Activated naive CD8-positive, alpha-beta T cell treated with anti-CD3 and anti-CD28 coated beads, Interleukin-2, amount 10 ng/mL, durations not matched to agents 7 days and 5 days (primary cell): ENCODE results near the gene CYP2A7. TPM values are rescaled to one million over a fixed set of nuclear protein-coding genes. Genes with fewer than 3 reads are reported as not detected.
"Not testable (repeated sequence)": the region's sequence is repeated elsewhere in the genome, so short reads cannot be mapped to it uniquely, and the experiment has no call there.

Experiments
- ATAC-seq: fragments of 150-1000 bp; cut with Tn5 transposase; one replicate; pipeline ENCODE4 v1.10.0; 2021; ENCODE audit warnings: low read depth, moderate library complexity
- POLR2A ChIA-PET: fragments of 350-600 bp; sonication (Branson Sonifier 250); formaldehyde crosslinking; loops from one replicate; lab custom pipeline; 2021; ENCODE audit warnings: antibody characterized with exemption; lab: Charles Lee
- DNase-seq: peaks from one replicate; pipeline ENCODE4 v3.0.0; 2021
- H3K27ac Mint-ChIP-seq: one replicate; pipeline ENCODE4 v1.8.0; 2022; ENCODE audit warnings: mild to moderate bottlenecking, mixed read lengths
- H3K27me3 Mint-ChIP-seq: one replicate; pipeline ENCODE4 v1.8.0; 2022; ENCODE audit warnings: mild to moderate bottlenecking, moderate library complexity, mixed read lengths
- H3K36me3 Mint-ChIP-seq: one replicate; pipeline ENCODE4 v1.8.0; 2021; ENCODE audit warnings: mild to moderate bottlenecking, mixed read lengths
- H3K4me1 Mint-ChIP-seq: one replicate; pipeline ENCODE4 v1.8.0; 2021; ENCODE audit warnings: mixed read lengths
- H3K4me3 Mint-ChIP-seq: one replicate; pipeline ENCODE4 v1.8.0; 2022; ENCODE audit warnings: mild to moderate bottlenecking, moderate library complexity, mixed read lengths
- H3K9me3 Mint-ChIP-seq: one replicate; pipeline ENCODE4 v1.8.0; 2021; ENCODE audit warnings: mixed read lengths
- total RNA-seq, 2 experiments: library from RNA; stranded (reverse); gene quantifications; one replicate each; pipeline ENCODE4 v1.2.3, GENCODE V29; 2021

The CYP2A7 gene
- total RNA-seq, 2 experiments from 2014 or later, result not detected

DNA sequence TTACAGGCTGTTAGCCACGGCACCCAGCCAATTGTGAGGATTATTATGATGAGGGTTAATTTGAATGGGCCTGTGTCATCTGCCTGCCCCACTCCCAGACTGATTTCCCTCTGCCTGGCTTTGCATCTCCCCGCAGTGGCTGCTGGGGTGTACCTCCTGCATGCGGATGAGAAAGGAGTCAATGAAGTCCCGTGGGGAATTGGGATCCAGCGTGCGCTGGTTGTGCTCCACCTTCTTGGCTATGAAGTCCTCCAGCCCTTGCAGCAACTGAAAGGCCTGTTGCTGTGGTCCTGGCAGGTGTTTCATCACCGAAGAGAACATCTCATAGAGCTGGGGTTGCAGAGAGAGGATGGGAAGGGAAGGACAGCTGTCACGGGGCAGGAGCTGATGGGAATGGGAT is 35.3 kb downstream of the CYP2A7 start:
- H3K36me3 Mint-ChIP-seq, H3K9me3 Mint-ChIP-seq, H3K27ac Mint-ChIP-seq, H3K4me3 Mint-ChIP-seq, DNase-seq, ATAC-seq, POLR2A ChIA-PET: not testable (repeated sequence)
- peaks cover 31% of the 10 kb centered on the region for H3K4me1 Mint-ChIP-seq
- H3K27me3 Mint-ChIP-seq, result peaks cover 42% of the 10 kb centered on the region

DNA sequence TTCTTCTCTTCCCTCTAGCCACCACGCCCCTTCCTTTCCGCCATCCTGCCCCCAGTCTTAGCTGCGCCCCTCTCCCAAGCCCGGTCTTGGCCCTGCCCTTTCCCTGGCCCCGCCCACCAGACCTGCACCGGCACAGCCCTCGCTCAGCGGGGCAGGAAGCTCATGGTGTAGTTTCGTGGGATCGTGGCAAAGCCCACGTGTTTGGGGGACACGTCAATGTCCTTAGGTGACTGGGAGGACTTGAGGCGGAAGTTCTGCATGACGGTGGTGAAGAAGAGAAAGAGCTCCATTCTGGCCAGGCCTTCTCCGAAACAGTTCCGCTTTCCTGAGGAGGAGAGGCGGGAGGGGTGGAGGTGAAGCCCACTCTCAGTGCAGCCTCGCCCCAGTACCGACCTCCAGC is 38.4 kb downstream of the CYP2A7 start:
- DNase-seq (peak; percentile 78), ATAC-seq (peak; percentile 99)
- peaks cover 42% of the 10 kb centered on the region for H3K27me3 Mint-ChIP-seq
- not testable (repeated sequence) for H3K36me3 Mint-ChIP-seq, H3K9me3 Mint-ChIP-seq
- peak overlapping the region; percentile 87 for H3K27ac Mint-ChIP-seq
- POLR2A ChIA-PET, result interaction anchor here (0.6 to 1.3 kb wide), 3 partner anchors 12 to 32 kb away, joined by 3 to 6 read pairs (median 3); no protein-coding TSS in a partner anchor
- H3K4me1 Mint-ChIP-seq, result peaks cover 26% of the 10 kb centered on the region
- peak overlapping the region; percentile 62 for H3K4me3 Mint-ChIP-seq

DNA sequence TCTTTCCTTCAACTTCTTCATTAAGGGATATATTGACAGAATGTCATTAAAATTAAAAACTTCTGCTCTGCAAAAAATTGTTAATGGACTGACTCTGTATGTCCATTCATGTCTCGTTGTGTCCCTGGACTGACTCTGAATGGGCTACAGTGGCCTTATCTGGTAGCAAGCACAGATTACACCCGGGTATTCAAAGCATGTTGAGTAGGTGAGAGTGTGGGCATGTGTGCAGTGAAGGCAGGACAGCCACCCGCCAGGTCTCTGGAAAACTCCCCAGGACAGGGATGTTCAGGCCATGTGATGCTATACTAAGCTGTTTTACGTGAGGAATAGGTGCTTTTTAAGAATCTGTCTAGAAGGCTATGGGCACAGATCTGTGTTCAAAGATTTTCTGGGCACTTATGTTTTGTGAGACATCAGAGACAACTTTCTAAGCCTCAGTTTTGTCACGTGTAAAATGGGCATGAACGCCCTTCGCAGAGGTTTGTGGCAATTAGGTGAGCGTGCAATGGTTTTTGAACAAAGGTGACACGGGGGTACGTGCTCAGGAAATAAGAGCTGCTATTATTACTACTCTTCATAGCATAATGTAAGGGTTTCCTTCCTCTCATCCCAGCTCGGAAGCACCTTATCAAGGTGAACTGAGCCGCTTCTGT is 38.9 kb downstream of the CYP2A7 start:
- Mint-ChIP-seq H3K27ac (peak overlapping the region; percentile 87), H3K4me1 (peaks cover 25% of the 10 kb centered on the region), H3K27me3 (peaks cover 40% of the 10 kb centered on the region), H3K4me3 (peak overlapping the region; percentile 62)
- not testable (repeated sequence) for H3K36me3 Mint-ChIP-seq, H3K9me3 Mint-ChIP-seq, DNase-seq
- peak; percentile 31 for ATAC-seq
- POLR2A ChIA-PET, result interaction anchor here (0.9 to 1.3 kb wide), 2 partner anchors 11 to 32 kb away, joined by 3 to 6 read pairs; no protein-coding TSS in a partner anchor

DNA sequence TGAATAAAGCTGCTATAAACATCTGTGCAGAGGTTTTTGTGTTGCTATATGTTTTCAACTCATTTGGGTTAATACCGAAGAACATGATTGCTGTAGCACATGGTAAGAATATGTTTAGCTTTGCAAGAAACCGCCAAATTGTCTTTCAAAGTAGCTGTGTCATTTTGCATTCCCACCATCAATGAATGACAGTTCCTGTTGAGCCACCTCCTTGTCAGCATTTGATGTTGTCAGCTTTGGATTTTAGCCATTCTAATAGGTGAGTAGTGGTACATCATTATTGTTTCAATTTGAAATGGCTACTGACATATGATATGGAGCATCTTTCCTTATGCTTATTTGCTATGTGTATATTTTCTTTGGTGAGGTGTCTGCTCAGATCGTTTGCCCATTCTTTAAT is 40.0 kb downstream of the CYP2A7 start:
- H3K27ac Mint-ChIP-seq, POLR2A ChIA-PET: not testable (repeated sequence)
- peaks cover 22% of the 10 kb centered on the region for H3K4me1 Mint-ChIP-seq

DNA sequence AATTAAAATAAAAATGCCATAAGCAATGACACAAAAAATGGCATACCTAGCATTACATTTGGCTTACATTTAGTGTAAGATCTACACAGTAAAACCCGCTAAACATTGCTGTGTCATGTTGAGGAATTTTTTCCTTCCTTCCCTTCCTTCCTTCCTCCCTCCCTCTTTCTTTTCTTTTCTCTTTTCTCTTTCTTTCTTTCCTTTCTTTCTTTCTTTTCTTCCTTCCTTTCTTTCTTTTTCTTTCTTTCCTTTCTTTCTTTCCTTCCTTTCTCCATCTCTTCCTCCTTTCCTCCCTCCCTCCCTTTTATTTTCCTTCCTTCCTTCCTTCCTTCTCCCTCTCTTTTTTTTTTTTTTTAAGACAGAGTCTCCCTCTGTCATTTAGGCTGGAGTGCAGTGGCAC is 43.6 kb downstream of the CYP2A7 start:
- not testable (repeated sequence) for H3K4me3 Mint-ChIP-seq, H3K27ac Mint-ChIP-seq

More for the DNA sequence above, 40.0 kb downstream of the CYP2A7 start:
- H3K4me3 Mint-ChIP-seq, DNase-seq, H3K9me3 Mint-ChIP-seq, H3K36me3 Mint-ChIP-seq, ATAC-seq: not testable (repeated sequence)
- peaks cover 35% of the 10 kb centered on the region for H3K27me3 Mint-ChIP-seq

DNA sequence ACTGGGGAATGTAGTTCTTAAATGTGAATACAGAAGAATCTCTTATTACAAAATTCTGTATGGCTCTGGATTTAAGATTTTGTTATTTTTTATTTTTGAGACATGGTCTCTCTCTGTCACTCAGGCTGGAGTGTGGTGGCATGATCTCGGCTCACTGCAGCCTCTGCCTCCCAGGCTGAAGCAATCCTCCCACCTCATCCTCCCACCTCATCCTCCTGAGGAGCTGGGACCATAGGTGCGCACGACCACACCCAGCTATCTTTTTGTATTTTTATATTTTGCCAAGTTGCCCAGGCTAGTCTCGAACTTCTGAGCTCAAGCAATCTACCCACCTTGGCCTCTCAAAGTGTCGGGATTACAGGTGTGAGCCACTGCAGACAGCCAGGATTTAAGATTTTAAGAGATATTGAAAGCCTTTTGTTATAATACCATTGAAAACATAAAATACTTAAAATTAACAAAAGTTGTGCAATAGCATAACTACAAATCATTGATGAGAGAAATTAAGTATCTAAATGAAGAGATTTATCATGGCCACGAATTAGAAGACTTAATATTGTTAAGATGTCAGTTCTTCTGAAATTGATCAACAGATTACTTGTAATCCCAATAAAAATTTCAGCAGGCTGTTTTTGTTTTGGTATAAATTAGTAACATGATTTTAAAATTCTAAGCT is 45.1 kb downstream of the CYP2A7 start:
- no peak for ATAC-seq
- POLR2A ChIA-PET, result no interaction called here
- Mint-ChIP-seq H3K4me1 (peaks cover 14% of the 10 kb centered on the region), H3K9me3 (no peaks in the 10 kb centered on the region), H3K27me3 (peaks cover 31% of the 10 kb centered on the region), H3K4me3 (no peak overlapping the region), H3K27ac (no peak overlapping the region), H3K36me3 (no peaks in the 10 kb centered on the region)
- no peak for DNase-seq

More for the DNA sequence above, 43.6 kb downstream of the CYP2A7 start:
- POLR2A ChIA-PET, result interaction anchor here (0.7 kb wide), 1 partner anchor 35 kb away, joined by 8 read pairs; no protein-coding TSS in a partner anchor
- DNase-seq, H3K36me3 Mint-ChIP-seq, H3K9me3 Mint-ChIP-seq, ATAC-seq: not testable (repeated sequence)
- H3K27me3 Mint-ChIP-seq, result peaks cover 31% of the 10 kb centered on the region
- peaks cover 12% of the 10 kb centered on the region for H3K4me1 Mint-ChIP-seq

DNA sequence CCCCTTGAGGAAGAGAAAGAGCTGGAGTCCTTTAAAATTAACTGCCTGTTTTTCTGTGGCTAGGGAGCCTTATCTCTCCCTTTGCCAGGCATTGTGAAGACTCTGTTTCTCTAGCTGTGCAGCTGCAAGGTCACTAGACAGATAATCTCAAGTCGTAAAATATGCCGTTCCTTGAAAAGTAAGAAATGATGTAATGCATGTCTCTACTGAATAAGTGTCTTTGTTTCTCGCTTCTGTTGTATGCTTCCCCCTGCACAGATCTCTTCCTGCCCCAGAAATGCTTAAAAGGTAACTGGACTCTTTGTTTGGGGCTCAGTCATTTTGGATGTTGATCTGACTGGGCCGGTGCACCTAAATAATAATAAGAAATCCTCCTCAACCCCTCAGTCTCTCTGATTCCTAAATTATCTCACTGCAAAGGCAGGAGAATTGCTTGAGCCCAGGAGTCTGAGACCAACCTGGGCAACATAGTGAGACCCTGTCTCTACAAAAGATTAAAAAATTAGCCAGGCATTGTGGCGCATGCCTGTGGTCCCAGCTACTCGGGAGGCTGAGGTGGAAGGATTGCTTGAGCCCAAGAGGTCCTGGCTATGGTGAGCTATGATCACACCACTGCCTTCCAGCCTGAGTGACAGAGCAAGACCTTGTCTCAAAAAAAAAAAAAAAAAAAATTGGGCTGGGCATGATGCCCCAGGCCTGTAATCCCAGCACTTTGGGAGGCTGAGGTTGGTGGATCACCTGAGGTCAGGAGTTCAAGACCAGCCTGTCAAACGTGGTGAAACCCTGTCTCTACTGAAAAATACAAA is 48.1 kb downstream of the CYP2A7 start:
- H3K36me3 Mint-ChIP-seq, H3K9me3 Mint-ChIP-seq, H3K27me3 Mint-ChIP-seq, DNase-seq, ATAC-seq: not testable (repeated sequence)
- Mint-ChIP-seq H3K27ac (peak overlapping the region; percentile 70), H3K4me3 (peak overlapping the region; percentile 54), H3K4me1 (peaks cover 11% of the 10 kb centered on the region)
- POLR2A ChIA-PET, result interaction anchor here (0.6 kb wide), 1 partner anchor 15 kb away, joined by 3 read pairs; no protein-coding TSS in a partner anchor

DNA sequence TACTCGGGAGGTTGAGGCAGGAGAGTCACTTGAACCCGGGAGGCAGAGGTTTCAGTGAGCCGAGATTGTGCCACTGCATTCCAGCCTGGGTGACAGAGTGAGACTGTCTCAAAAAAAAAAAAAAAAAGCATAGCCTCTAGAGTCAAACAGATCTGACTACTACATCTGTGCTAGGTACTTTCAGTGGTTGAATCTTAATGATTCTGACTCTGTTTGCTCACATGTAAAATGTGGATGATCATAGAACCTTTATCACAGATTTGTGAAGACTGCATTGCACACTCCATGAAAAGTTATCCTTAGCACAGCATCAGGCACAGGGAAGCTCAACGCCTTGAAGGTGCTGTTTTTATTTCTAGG is 49.6 kb downstream of the CYP2A7 start:
- POLR2A ChIA-PET, result interaction anchor here (1.6 kb wide), 1 partner anchor 11 kb away, joined by 3 read pairs; no protein-coding TSS in a partner anchor
- peaks cover 11% of the 10 kb centered on the region for H3K4me1 Mint-ChIP-seq
- not testable (repeated sequence) for H3K4me3 Mint-ChIP-seq, H3K9me3 Mint-ChIP-seq, H3K27me3 Mint-ChIP-seq, ATAC-seq, DNase-seq, H3K36me3 Mint-ChIP-seq, H3K27ac Mint-ChIP-seq

DNA sequence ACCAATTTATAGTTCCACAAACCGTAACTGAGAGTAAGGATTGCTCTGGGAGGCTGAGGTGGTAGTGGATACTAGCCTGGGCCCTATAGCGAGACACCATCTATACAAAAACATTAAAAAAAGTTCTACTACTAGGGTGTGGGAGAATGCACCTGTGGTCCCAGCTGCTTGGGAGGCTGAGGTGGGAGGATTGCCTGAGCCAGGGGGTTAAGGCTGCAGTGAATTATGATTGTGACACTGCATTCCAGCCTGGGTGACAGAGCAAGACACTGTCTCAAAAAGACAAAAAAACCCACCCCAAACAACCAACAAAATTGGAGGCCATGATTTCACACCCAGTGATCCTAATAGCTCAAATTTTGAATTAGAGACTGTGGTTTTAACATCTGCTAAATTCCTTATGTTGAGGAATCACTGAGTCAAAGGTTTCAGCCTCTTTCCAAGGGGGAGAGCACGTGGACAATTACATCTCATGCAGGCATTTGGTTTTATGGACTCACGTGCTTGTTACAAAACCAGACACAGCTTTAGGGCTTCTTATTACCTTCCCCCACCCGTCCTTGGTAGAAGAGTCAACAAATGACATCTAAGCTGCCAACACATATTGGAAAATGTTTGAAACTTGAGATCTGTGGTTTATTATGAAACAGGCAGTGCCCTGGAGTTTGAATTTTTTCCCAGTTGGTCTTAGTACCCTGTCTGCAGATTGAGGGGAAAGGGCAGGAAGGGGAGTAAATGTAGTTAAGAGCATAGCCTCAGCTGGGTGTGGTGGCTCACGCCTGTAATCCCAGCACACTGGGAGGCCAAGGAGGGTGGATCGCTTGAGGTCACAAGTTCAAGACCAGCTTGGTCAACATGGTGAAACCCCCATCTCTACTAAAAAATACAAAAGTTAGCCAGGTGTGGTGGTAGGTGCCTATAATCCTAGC is 50.3 kb downstream of the CYP2A7 start:
- H3K4me1 Mint-ChIP-seq, result peaks cover 17% of the 10 kb centered on the region
- no peak overlapping the region for H3K4me3 Mint-ChIP-seq
- POLR2A ChIA-PET, result interaction anchor here (1.6 kb wide), 1 partner anchor 12 kb away, joined by 3 read pairs; no protein-coding TSS in a partner anchor
- no peaks in the 10 kb centered on the region for H3K27me3 Mint-ChIP-seq
- peaks cover 2% of the 10 kb centered on the region for H3K9me3 Mint-ChIP-seq
- peaks cover 10% of the 10 kb centered on the region for H3K36me3 Mint-ChIP-seq
- no peak for DNase-seq
- no peak for ATAC-seq
- no peak overlapping the region for H3K27ac Mint-ChIP-seq

DNA sequence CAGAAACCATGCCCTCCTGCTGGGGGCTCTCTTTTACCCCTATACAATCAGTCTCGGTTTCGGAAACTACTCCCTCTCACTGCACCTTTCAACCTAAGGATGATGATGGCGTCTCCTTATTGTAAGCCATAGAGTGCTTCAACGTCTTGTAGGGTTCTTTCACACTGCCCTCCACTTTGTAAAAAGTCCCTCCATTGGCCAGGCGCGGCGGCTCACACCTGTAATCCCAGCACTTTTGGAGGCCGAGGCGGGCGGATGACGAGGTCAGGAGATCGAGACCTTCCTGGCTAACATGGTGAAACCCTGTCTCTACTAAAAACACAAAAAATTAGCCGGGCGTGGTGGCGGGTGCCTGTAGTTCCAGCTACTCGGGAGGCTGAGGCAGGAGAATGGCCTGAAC is 51.3 kb downstream of the CYP2A7 start:
- H3K27ac Mint-ChIP-seq, H3K4me3 Mint-ChIP-seq: not testable (repeated sequence)
- peaks cover 15% of the 10 kb centered on the region for H3K36me3 Mint-ChIP-seq

DNA sequence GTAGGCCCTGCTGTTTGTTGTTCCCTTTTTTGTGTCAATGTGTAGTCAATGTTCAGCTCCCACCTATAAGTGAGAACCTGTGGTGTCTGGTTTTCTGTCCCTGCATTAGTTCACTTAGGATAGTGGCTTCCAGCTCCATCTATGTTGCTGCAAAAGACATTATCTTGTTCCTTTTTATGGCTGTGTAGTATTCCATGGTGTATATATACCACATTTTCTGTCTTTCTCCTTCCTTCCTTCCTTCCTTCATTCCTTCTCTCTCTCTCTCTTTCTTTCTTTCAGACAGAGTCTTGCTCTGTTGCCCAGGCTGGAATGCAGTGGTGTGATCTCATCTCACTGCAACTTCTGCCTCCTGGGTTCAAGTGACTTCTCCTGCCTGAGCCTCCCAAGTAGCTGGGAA is 52.8 kb downstream of the CYP2A7 start:
- no peak overlapping the region for H3K4me3 Mint-ChIP-seq
- POLR2A ChIA-PET, result no interaction called here
- H3K9me3 Mint-ChIP-seq, result peaks cover 2% of the 10 kb centered on the region
- H3K4me1 Mint-ChIP-seq, result peaks cover 25% of the 10 kb centered on the region
- peak overlapping the region; percentile 44 for H3K27ac Mint-ChIP-seq
- no peaks in the 10 kb centered on the region for H3K27me3 Mint-ChIP-seq
- H3K36me3 Mint-ChIP-seq, result peaks cover 15% of the 10 kb centered on the region
- DNase-seq (no peak), ATAC-seq (no peak)

More for the DNA sequence above, 51.3 kb downstream of the CYP2A7 start:
- peaks cover 23% of the 10 kb centered on the region for H3K4me1 Mint-ChIP-seq
- ATAC-seq, DNase-seq, H3K27me3 Mint-ChIP-seq, H3K9me3 Mint-ChIP-seq, POLR2A ChIA-PET: not testable (repeated sequence)
